ENCODE measurements around the gene CCDC92. TPM values are rescaled to one million over a fixed set of nuclear protein-coding genes. Genes with fewer than 3 reads are reported as not detected.

The CCDC92 gene
- total RNA-seq, 2 donors from 2014 or later: 19.7 to 25.1 TPM

DNA sequence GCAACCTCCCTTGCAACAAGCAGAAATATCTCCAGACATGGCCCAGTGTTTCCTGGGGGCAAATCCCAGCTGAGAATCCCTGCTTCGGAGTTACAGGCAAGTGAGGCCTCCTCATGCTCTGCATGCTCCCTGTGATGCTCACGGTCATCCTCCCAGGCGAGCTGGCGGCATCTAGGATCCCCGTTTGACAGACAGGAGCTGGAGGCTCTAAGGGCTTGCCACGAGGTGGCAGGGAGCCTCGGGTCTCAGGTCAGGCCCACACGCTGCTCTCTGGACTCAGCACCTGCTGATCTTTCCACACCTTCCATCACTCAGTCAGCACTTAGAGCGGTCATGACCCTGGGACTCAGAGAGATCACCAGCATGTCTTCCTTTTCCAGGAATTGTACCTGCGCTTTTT lies 79.8 kb downstream of the CCDC92 start:
- 61 to 62% methylated on average over 5 to 10 of the region's 10 CpGs for WGBS, 2 donors
- no peak for TF ChIP-seq POLR2A (IDR thresholded peaks at IDR 0.05)
- TF ChIP-seq CTCF (IDR thresholded peaks at IDR 0.05): no peak
- intact Hi-C loops (cut with DNase I): no loop called here
- H3K4me3 ChIP-seq: no peak overlapping the region
- H3K27me3 ChIP-seq: no peaks in the 10 kb centered on the region
- no peak for ATAC-seq
- H3K27ac ChIP-seq: no peak overlapping the region
- H3K4me1 ChIP-seq: no peaks in the 10 kb centered on the region
- DNase-seq: no peak
- no peaks in the 10 kb centered on the region for H3K9me3 ChIP-seq
- no peaks in the 10 kb centered on the region for H3K36me3 ChIP-seq (replicated peaks in 1 of 2; ENCODE audit: insufficient read depth in 1 of 2, low read depth in 2 of 2)

DNA sequence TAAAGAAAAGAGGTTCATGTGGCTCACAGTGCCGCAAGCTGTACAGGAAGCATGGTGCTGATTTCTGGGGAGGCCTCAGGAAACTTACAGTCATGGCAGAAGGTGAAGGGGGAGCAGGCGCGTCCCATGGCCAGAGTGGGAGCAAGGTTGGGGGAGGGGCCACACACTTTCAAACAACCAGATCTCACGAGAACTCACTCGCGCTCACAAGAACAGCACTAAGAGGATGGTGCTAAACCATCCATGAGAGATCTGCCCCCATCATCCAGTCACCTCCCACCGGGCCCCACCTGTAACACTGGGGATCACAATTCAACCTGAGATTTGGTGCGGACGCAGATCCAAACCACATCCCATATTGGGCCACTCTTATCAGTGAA lies 80.5 kb downstream of the CCDC92 start:
- WGBS, 2 donors: 83 to 91% methylated on average over 9 of the region's 9 CpGs
- H3K9me3 ChIP-seq: no peaks in the 10 kb centered on the region
- DNase-seq (no peak), ATAC-seq (no peak)
- TF ChIP-seq CTCF (IDR thresholded peaks at IDR 0.05): no peak
- no peak for TF ChIP-seq POLR2A (IDR thresholded peaks at IDR 0.05)
- H3K4me3 ChIP-seq: no peak overlapping the region
- no peaks in the 10 kb centered on the region for H3K36me3 ChIP-seq (replicated peaks in 1 of 2; ENCODE audit: insufficient read depth in 1 of 2, low read depth in 2 of 2)
- H3K27me3 ChIP-seq: no peaks in the 10 kb centered on the region
- no peak overlapping the region for H3K27ac ChIP-seq
- intact Hi-C loops (cut with DNase I): no loop called here
- H3K4me1 ChIP-seq: no peaks in the 10 kb centered on the region

DNA sequence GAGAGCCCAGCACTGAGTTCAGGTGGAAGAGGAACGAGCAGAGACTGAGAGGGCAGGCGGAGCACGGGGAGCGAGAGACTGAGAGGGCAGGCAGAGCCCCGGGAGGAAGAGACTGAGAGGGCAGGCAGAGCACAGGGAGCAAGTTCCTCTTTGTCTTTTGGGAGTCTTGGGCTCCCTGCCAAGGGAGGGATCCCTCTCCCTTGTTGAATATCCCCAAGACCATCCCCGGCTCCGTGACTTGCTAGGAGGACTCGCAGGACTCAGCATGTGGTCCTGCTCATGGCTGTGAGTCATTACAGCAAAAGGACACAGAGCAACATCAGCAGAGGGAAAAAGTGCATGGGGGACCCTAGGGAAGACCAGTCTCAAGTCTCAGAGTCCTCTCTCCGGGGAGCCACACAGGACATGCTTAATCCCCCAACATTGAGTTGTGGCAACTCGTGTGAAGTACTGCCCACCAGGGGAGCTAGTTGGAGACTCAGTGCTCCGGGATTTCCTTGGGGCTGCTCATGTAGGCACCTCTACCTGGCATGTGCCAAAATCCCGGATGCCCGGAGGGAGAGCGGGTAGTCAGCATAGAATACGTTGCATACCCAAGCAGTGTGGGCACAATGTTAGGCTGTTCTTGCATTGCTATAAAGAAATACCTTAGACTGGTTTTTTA lies 81.0 kb downstream of the CCDC92 start:
- Histone ChIP-seq H3K27ac (no peak overlapping the region), H3K4me1 (peaks cover 4% of the 10 kb centered on the region), H3K36me3 (replicated peaks in 1 of 2; ENCODE audit: insufficient read depth in 1 of 2, low read depth in 2 of 2) (no peaks in the 10 kb centered on the region), H3K9me3 (no peaks in the 10 kb centered on the region), H3K27me3 (no peaks in the 10 kb centered on the region), H3K4me3 (no peak overlapping the region)
- no peak for DNase-seq
- no peak for ATAC-seq
- TF ChIP-seq CTCF (IDR thresholded peaks at IDR 0.05) (no peak), POLR2A (IDR thresholded peaks at IDR 0.05) (no peak)
- intact Hi-C loops (cut with DNase I): no loop called here
- 61 to 71% methylated on average over 15 of the region's 15 CpGs for WGBS, 2 donors

- no peaks in the 10 kb centered on the region for H3K36me3 ChIP-seq (replicated peaks in 1 of 2; ENCODE audit: insufficient read depth in 1 of 2, low read depth in 2 of 2)
- no peak overlapping the region for H3K27ac ChIP-seq
- DNase-seq (no peak), ATAC-seq (no peak)
- WGBS, 2 donors: 76 to 82% methylated on average over 7 of the region's 7 CpGs
- peaks cover 4% of the 10 kb centered on the region for H3K4me1 ChIP-seq
- TF ChIP-seq CTCF (IDR thresholded peaks at IDR 0.05): no peak
- no peak for TF ChIP-seq POLR2A (IDR thresholded peaks at IDR 0.05)
- no peak overlapping the region for H3K4me3 ChIP-seq
- H3K27me3 ChIP-seq: no peaks in the 10 kb centered on the region
- no peaks in the 10 kb centered on the region for H3K9me3 ChIP-seq
- intact Hi-C loops (cut with DNase I): no loop called here
Observed at GRCh38 chr12:123891011-123891410, 81.6 kb downstream of the CCDC92 start.

DNA sequence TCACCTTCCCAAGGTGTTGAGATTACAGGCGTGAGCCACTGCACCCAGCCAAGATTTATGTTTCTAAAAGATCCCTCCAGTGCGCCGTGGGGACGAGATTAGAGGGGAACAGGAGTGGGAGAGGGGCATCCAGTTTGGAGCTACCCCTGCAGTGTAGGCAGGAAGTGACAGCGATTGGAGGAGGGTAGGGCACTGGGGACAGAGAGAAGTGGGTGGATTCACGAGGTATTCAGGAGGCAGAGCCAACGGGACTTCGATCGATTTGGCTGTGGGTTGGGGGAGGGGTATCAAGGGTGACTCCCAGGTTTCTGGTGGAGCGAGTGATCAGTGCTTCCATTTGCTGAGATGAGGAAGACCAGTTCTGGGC lies 82.1 kb downstream of the CCDC92 start:
- Histone ChIP-seq H3K4me1 (peaks cover 4% of the 10 kb centered on the region), H3K9me3 (no peaks in the 10 kb centered on the region), H3K27ac (no peak overlapping the region), H3K27me3 (no peaks in the 10 kb centered on the region), H3K36me3 (replicated peaks in 1 of 2; ENCODE audit: insufficient read depth in 1 of 2, low read depth in 2 of 2) (no peaks in the 10 kb centered on the region), H3K4me3 (no peak overlapping the region)
- intact Hi-C loops (cut with DNase I): no loop called here
- DNase-seq (no peak), ATAC-seq (no peak)
- 45% methylated on average over 10 of the region's 10 CpGs for WGBS, 2 donors
- TF ChIP-seq POLR2A (IDR thresholded peaks at IDR 0.05): no peak
- no peak for TF ChIP-seq CTCF (IDR thresholded peaks at IDR 0.05)

Measured in body of pancreas (tissue), 4 donors.